ENCODE results near the gene PURB.
"Not testable (repeated sequence)": the region's sequence is repeated elsewhere in the genome, so short reads cannot be mapped to it uniquely, and the experiment has no call there.

The PURB gene

GRCh38 chr7:44852590-44852989, 32.7 kb downstream of the PURB start:
- no peak for DNase-seq (ENCODE audit: low read depth)

- no peak for DNase-seq (ENCODE audit: low read depth)
Measured at GRCh38 chr7:44849885-44850544, 35.3 kb downstream of the PURB start.

GRCh38 chr7:44849259-44849884, 36.0 kb downstream of the PURB start:
- no peak for DNase-seq (ENCODE audit: low read depth)

GRCh38 chr7:44847920-44848634, 37.3 kb downstream of the PURB start, which contains the start of gene H2AZ2:
H2AZ2 (minus strand) TSS chr7:44848087; CDS start chr7:44847971, 116 bp downstream.
- peak; percentile 99 for DNase-seq (ENCODE audit: low read depth)

- DNase-seq (ENCODE audit: low read depth), result peak; percentile 62
Measured at GRCh38 chr7:44847509-44847919, 37.8 kb downstream of the PURB start.

- DNase-seq (ENCODE audit: low read depth), result no peak
Measured at GRCh38 chr7:44846816-44847508, 38.4 kb downstream of the PURB start.

- DNase-seq (ENCODE audit: low read depth), result not testable (repeated sequence)
Measured at GRCh38 chr7:44846390-44846789, 38.9 kb downstream of the PURB start.

- no peak for DNase-seq (ENCODE audit: low read depth)
Measured at GRCh38 chr7:44845451-44845850, 39.9 kb downstream of the PURB start.

GRCh38 chr7:44843440-44843839, 41.9 kb downstream of the PURB start:
- DNase-seq (ENCODE audit: low read depth), result not testable (repeated sequence)

- DNase-seq (ENCODE audit: low read depth), result not testable (repeated sequence)
Measured at GRCh38 chr7:44842675-44843074, 42.7 kb downstream of the PURB start.

- no peak for DNase-seq (ENCODE audit: low read depth)
Measured at GRCh38 chr7:44838751-44839150, 46.6 kb downstream of the PURB start.

GRCh38 chr7:44827567-44827966, 57.8 kb downstream of the PURB start:
- no peak for DNase-seq (ENCODE audit: low read depth)
